Erythroblast (primary cell): ENCODE results near the gene ZSWIM8.
A peak's percentile ranks its signal among the peaks of the same experiment; 100 is the strongest.

ENCODE experiments used
- DNase-seq, 2 experiments: peaks; one replicate each; lab custom pipeline; 2025; lab: John Stamatoyannopoulos, UW
- GATA1 ChIP-seq: IDR thresholded peaks from 2 replicates; pipeline ENCODE4 v1.6.1; 2011; ENCODE audit warnings: low read depth, mild to moderate bottlenecking, control low read depth, low read length, moderate library complexity
- POLR2A ChIP-seq: IDR thresholded peaks from 2 replicates; pipeline ENCODE4 v1.6.1; 2011; ENCODE audit warnings: mild to moderate bottlenecking, low read length

ZSWIM8 gene

DNA sequence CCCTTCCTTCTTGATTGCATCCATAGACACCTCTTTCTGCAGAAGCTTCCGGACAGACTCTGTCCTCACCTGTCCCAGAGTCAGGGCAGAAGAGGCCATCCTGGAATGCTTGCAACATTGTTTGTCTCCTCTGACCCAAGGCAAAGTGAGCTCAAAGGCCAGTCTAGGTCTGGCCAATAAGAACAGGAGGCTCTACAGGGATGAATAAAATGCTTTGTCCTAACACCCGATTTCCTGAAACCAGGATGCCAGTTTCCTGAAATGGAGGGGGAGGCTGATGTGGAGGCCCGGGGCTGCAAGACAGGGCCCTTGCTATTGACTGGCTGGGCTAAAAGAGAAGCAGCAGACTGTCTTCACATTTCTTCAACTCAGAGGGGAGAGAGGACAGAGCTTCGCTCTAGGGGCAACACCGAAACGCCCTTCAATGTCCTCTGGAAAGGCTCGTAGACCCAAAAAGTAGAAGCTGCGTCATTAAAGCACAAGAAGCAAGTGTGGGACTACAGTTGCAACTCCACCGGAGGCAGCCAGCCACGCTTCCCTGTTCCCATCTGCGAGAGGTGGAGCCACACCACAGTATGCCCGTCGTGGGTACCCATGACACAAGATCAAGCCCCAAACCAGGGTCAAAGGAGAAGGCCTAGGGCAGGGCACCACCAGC is 55.1 kb downstream of the ZSWIM8 start:
- DNase-seq, result no peak
- no peak for TF ChIP-seq POLR2A
- TF ChIP-seq GATA1, result no peak

DNA sequence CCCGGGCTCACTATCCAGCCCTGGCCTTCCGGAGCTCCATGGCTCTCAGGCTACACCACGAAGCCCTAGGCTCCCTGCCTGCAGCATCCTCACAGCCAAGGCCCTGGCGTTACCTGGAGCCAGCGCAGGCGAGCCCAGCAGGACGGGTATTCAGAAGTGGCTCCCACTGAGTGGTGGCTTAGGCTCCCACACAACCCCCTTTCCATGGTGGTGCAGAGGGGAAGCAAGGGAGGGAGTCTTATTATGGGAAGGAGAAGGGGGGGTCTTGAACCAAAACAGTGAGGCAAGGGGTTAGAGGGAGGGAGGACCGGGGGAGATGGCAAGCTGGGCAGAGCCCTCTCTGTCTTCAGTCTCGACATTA is 55.6 kb downstream of the ZSWIM8 start:
- DNase-seq, result no peak
- no peak for TF ChIP-seq GATA1
- no peak for TF ChIP-seq POLR2A

DNA sequence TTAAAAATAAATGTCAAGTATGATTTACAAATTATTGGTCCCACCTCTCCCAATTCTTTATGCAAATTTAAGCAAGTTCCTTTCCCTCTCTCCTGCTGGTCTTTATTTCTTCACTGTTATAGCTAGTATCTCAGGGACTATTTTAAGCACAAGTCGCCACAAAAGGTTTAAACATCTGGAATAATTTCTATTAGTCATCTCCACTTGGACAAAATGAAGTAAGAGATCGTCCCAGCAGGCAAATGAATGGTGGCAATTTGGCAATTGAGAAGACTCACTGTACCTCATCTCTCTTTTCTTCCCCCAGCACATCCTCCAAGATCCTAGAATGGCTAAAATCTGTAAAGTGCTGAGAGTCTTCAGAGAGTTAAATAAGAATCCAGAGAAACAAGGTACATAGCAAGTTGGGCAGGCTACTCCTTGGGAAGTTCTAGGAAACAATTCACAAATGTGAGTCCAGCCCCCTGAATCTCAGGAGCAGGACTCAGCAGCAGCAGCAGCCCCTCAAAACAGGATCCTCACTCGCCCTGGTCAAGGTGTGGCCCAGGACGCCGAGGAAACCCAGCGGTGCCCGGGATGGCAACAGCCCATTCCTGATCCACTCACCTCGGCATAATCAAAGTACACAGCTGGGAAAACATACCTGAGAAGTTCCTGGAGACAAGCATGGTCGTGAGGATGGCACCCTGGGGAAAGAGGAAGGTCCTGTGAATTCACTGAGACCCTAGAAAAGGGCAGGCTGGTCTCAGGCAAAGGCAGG is 56.3 kb downstream of the ZSWIM8 start:
- TF ChIP-seq POLR2A (no peak), GATA1 (no peak)
- no peak for DNase-seq

DNA sequence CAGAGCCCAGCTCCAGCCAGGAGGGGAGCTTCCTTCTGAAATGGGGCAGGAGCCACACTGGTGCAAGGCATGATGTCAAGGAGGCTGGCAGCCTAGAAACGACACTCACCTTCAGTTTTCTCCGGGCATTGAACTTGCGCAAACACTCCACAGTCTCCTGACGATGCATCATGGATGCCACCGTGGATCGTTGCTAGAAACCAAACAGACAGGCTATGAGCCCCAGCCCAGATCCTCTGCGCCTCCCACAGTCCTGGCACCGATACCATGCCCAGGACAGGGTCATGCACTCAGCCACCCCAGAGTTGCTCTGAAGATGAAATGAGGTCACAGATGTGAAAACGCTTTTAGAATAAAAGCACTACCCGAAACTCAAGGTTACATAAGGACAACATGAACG is 56.9 kb downstream of the ZSWIM8 start:
- no peak for DNase-seq
- TF ChIP-seq POLR2A (no peak), GATA1 (no peak)

DNA sequence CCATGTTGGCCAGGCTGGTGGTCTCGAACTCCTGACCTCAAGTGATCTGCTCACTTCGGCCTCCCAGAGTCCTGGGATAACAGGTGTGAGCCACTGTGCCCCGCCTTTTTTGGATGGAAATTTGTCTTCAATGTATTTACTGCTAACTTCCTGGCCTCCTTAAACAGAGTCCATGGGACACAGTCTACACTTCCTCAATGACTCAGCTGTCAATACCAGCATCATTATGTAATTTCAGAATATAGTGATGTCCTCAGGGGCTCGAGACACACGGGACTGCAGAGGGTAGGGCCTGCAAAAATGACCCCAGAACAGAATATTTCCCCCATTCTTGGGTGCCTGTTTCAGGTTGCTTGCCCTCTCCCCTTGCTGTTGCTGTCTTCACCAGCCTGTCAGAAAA is 57.9 kb downstream of the ZSWIM8 start:
- TF ChIP-seq POLR2A, result no peak
- TF ChIP-seq GATA1, result no peak

DNA sequence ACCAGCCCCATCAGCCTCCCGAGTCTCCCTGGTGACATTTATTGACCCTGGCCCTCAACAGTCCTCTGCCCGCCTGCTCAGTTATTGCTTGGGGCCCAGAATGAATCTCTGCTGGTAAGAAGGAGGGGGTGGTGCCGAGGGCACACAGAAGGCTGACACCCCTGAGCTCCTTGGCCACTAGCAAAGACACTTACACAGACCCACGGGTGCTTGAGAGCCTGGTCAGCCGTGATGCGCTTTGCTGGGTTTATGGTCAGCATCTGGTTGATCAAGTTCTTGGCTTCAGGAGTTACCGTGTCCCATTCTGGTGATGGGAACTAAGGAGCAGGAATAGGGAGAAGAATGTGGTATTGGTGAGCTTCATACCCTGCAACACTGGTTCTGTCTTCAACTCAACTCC is 61.6 kb downstream of the ZSWIM8 start:
- TF ChIP-seq GATA1 (no peak), POLR2A (no peak)
- DNase-seq, result no peak

More for the DNA sequence above, 57.9 kb downstream of the ZSWIM8 start:
- no peak for DNase-seq

DNA sequence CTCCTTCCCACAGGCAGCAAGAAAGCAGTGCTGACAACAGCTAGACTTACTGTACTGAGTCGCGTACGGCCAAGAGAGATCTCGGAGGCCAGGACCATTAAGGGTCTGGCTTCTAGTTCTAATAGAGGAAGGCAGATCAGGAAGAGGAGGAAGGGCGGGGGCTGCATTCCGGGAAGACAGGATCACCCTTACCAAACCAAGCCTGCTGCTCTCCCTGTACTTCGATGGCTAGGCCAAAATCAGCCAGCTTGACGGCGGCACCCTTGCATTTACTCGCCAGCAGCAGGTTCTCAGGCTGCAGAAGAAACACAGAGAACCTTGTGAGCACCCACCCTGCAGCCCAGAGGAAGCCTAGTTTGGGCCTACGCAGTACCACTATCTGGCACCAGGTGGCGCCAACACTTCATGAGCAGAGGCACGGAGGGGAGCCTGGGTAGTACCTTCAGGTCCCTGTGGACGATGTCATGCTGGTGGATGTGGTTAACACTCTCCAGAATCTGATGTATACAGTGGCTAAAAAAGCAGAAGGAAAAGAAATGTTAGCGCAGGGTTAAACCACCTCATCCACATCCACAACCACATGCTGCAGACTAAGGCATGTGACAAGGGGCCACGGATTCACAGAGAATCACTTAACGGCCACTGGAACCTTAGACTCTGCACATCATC is 63.5 kb downstream of the ZSWIM8 start:
- peak; percentile 80 to 90 for DNase-seq
- TF ChIP-seq GATA1 (no peak), POLR2A (no peak)

DNA sequence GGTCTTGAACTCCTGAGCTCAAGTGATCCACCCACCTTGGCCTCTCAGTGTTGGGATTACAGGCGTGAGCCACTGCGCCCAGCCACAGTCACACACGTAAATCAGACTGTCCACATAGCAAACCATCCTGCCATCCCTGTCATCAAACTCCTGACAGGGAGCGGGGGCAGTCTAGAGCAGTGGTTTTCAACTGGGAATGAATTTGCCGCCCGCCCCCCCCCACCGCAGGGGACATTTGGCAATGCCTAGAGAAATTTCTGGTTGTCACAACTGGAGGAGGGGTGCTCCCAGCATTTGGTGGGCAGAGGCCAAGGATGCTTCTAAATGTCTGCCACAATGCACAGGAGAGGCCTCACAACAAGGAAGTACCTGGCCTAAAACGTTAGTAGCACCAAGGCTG is 64.8 kb downstream of the ZSWIM8 start:
- DNase-seq, result no peak
- no peak for TF ChIP-seq GATA1
- no peak for TF ChIP-seq POLR2A

DNA sequence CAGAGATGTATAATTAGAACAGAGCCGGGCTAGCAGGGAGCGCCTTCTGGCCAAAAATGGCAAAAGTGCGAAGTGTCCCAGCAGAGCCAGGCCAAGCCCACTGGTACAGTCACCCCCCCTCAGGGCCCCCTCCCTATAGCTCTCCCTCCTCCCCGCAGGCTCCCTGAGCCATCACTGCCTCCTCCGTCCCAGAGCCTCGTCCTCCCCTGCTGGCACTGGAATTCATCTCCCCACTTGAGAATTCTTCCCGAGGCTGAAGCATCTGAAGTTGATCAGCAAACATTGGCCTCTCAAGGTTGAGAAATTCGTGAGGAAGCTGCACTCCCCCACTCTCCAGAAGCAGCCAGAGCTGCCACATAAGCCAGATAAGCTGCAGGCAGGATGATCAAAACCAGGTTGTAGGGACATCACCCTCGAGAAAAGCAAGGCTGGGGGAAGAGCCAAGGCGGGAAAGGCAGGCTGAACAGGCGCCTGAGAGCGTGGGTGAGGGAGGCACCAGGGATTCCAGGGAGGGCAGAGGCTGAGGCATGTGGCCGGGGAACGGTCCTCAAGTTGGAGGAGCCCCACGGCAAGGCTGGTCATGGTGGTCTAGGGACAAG is 65.6 kb downstream of the ZSWIM8 start:
- TF ChIP-seq POLR2A, result no peak
- TF ChIP-seq GATA1, result no peak
- no peak for DNase-seq
